Measurements from ENCODE around the gene DLGAP1.

Gene DLGAP1

GRCh38 chr18:3898861-3899613, 556.1 kb downstream of the DLGAP1 start:
- no CpG with 5 or more reads among the region's 4 CpGs for WGBS (ENCODE audit: extremely low coverage, insufficient coverage, low lambda C conversion rate)
- Histone ChIP-seq H3K9ac (ENCODE audit: low read length) (no peak overlapping the region), H2AK5ac (ENCODE audit: low read length) (no peak overlapping the region), H4K5ac (ENCODE audit: low read length) (no peak overlapping the region), H3K4me2 (ENCODE audit: low read length) (no peak overlapping the region), H2BK120ac (ENCODE audit: low read depth, low read length) (no peak overlapping the region), H3K79me2 (ENCODE audit: control insufficient read depth, insufficient read depth, low read length) (no peaks in the 10 kb centered on the region), H3K56ac (ENCODE audit: low read length) (no peak overlapping the region), H3K4me3 (ENCODE audit: low read length) (no peak overlapping the region), H3K4me1 (ENCODE audit: control insufficient read depth, low read depth, low read length) (no peaks in the 10 kb centered on the region), H3K27ac (ENCODE audit: low read depth, low read length) (no peak overlapping the region), H2BK15ac (replicated peaks; ENCODE audit: low read depth) (no peak overlapping the region), H3K27me3 (ENCODE audit: insufficient read depth, low read length, poor library complexity) (no peaks in the 10 kb centered on the region), H3K4ac (ENCODE audit: low read depth, low read length) (no peak overlapping the region), H3K79me1 (ENCODE audit: low read length) (no peaks in the 10 kb centered on the region), H3K18ac (ENCODE audit: low read length) (no peak overlapping the region), H4K8ac (ENCODE audit: low read depth, low read length) (no peak overlapping the region), H3K23ac (ENCODE audit: low read length) (no peak overlapping the region), H2BK5ac (ENCODE audit: low read length) (no peak overlapping the region), H3K36me3 (ENCODE audit: control insufficient read depth, insufficient read depth, low read length) (no peaks in the 10 kb centered on the region)
- no peak for DNase-seq

- Histone ChIP-seq H3K18ac (ENCODE audit: low read length) (no peak overlapping the region), H2BK5ac (ENCODE audit: low read length) (no peak overlapping the region), H3K4ac (ENCODE audit: low read depth, low read length) (no peak overlapping the region), H4K5ac (ENCODE audit: low read length) (no peak overlapping the region), H3K36me3 (ENCODE audit: control insufficient read depth, insufficient read depth, low read length) (no peaks in the 10 kb centered on the region), H3K23ac (ENCODE audit: low read length) (no peak overlapping the region), H3K27me3 (ENCODE audit: insufficient read depth, low read length, poor library complexity) (no peaks in the 10 kb centered on the region), H3K9ac (ENCODE audit: low read length) (no peak overlapping the region), H3K4me3 (ENCODE audit: low read length) (no peak overlapping the region), H3K56ac (ENCODE audit: low read length) (no peak overlapping the region), H2AK5ac (ENCODE audit: low read length) (no peak overlapping the region), H3K27ac (ENCODE audit: low read depth, low read length) (no peak overlapping the region), H2BK120ac (ENCODE audit: low read depth, low read length) (no peak overlapping the region), H3K4me1 (ENCODE audit: control insufficient read depth, low read depth, low read length) (no peaks in the 10 kb centered on the region), H4K8ac (ENCODE audit: low read depth, low read length) (no peak overlapping the region), H3K79me2 (ENCODE audit: control insufficient read depth, insufficient read depth, low read length) (no peaks in the 10 kb centered on the region), H3K4me2 (ENCODE audit: low read length) (no peak overlapping the region), H2BK15ac (replicated peaks; ENCODE audit: low read depth) (no peak overlapping the region), H3K79me1 (ENCODE audit: low read length) (no peaks in the 10 kb centered on the region)
- no CpG with 5 or more reads among the region's 2 CpGs for WGBS (ENCODE audit: extremely low coverage, insufficient coverage, low lambda C conversion rate)
- no peak for DNase-seq
Observed at GRCh38 chr18:3892152-3892551, 563.0 kb downstream of the DLGAP1 start.

GRCh38 chr18:3891245-3891644, 563.9 kb downstream of the DLGAP1 start:
- Histone ChIP-seq H3K4me3 (ENCODE audit: low read length) (no peak overlapping the region), H3K4me1 (ENCODE audit: control insufficient read depth, low read depth, low read length) (peaks cover 3% of the 10 kb centered on the region), H3K4me2 (ENCODE audit: low read length) (no peak overlapping the region), H3K27ac (ENCODE audit: low read depth, low read length) (no peak overlapping the region), H2BK120ac (ENCODE audit: low read depth, low read length) (no peak overlapping the region), H2BK15ac (replicated peaks; ENCODE audit: low read depth) (no peak overlapping the region), H3K27me3 (ENCODE audit: insufficient read depth, low read length, poor library complexity) (no peaks in the 10 kb centered on the region), H3K23ac (ENCODE audit: low read length) (no peak overlapping the region), H3K36me3 (ENCODE audit: control insufficient read depth, insufficient read depth, low read length) (no peaks in the 10 kb centered on the region), H3K4ac (ENCODE audit: low read depth, low read length) (no peak overlapping the region), H3K79me2 (ENCODE audit: control insufficient read depth, insufficient read depth, low read length) (no peaks in the 10 kb centered on the region), H2AK5ac (ENCODE audit: low read length) (no peak overlapping the region), H3K9ac (ENCODE audit: low read length) (no peak overlapping the region), H3K18ac (ENCODE audit: low read length) (no peak overlapping the region), H4K5ac (ENCODE audit: low read length) (no peak overlapping the region), H3K79me1 (ENCODE audit: low read length) (no peaks in the 10 kb centered on the region), H4K8ac (ENCODE audit: low read depth, low read length) (no peak overlapping the region), H2BK5ac (ENCODE audit: low read length) (no peak overlapping the region), H3K56ac (ENCODE audit: low read length) (no peak overlapping the region)
- no CpG with 5 or more reads among the region's 3 CpGs for WGBS (ENCODE audit: extremely low coverage, insufficient coverage, low lambda C conversion rate)
- DNase-seq = no peak

- WGBS (ENCODE audit: extremely low coverage, insufficient coverage, low lambda C conversion rate) = no CpG with 5 or more reads among the region's 3 CpGs
- H2BK5ac ChIP-seq (ENCODE audit: low read length) = no peak overlapping the region
- DNase-seq = no peak
Observed at GRCh38 chr18:3889803-3890202, 565.3 kb downstream of the DLGAP1 start.

GRCh38 chr18:3889121-3889520, 566.0 kb downstream of the DLGAP1 start:
- H3K23ac ChIP-seq (ENCODE audit: low read length) = no peak overlapping the region
- H2BK15ac ChIP-seq (replicated peaks; ENCODE audit: low read depth) = no peak overlapping the region
- H3K27ac ChIP-seq (ENCODE audit: low read depth, low read length) = no peak overlapping the region
- no peak overlapping the region for H3K56ac ChIP-seq (ENCODE audit: low read length)
- H3K4ac ChIP-seq (ENCODE audit: low read depth, low read length) = no peak overlapping the region
- no peaks in the 10 kb centered on the region for H3K27me3 ChIP-seq (ENCODE audit: insufficient read depth, low read length, poor library complexity)
- no peak for DNase-seq
- H3K9ac ChIP-seq (ENCODE audit: low read length) = no peak overlapping the region
- H3K79me1 ChIP-seq (ENCODE audit: low read length) = no peaks in the 10 kb centered on the region
- no peaks in the 10 kb centered on the region for H3K79me2 ChIP-seq (ENCODE audit: control insufficient read depth, insufficient read depth, low read length)
- no peak overlapping the region for H3K18ac ChIP-seq (ENCODE audit: low read length)
- H2AK5ac ChIP-seq (ENCODE audit: low read length) = no peak overlapping the region
- no peak overlapping the region for H2BK5ac ChIP-seq (ENCODE audit: low read length)
- H3K4me3 ChIP-seq (ENCODE audit: low read length) = no peak overlapping the region
- H2BK120ac ChIP-seq (ENCODE audit: low read depth, low read length) = no peak overlapping the region
- no CpG with 5 or more reads among the region's 1 CpG for WGBS (ENCODE audit: extremely low coverage, insufficient coverage, low lambda C conversion rate)
- no peak overlapping the region for H3K4me2 ChIP-seq (ENCODE audit: low read length)
- no peak overlapping the region for H4K5ac ChIP-seq (ENCODE audit: low read length)
- no peak overlapping the region for H4K8ac ChIP-seq (ENCODE audit: low read depth, low read length)
- H3K36me3 ChIP-seq (ENCODE audit: control insufficient read depth, insufficient read depth, low read length) = no peaks in the 10 kb centered on the region
- peaks cover 3% of the 10 kb centered on the region for H3K4me1 ChIP-seq (ENCODE audit: control insufficient read depth, low read depth, low read length)

More at GRCh38 chr18:3889803-3890202, 565.3 kb downstream of the DLGAP1 start:
- H3K79me1 ChIP-seq (ENCODE audit: low read length) = no peaks in the 10 kb centered on the region
- no peak overlapping the region for H3K56ac ChIP-seq (ENCODE audit: low read length)
- no peak overlapping the region for H2AK5ac ChIP-seq (ENCODE audit: low read length)
- H3K27ac ChIP-seq (ENCODE audit: low read depth, low read length) = no peak overlapping the region
- H3K27me3 ChIP-seq (ENCODE audit: insufficient read depth, low read length, poor library complexity) = no peaks in the 10 kb centered on the region
- H3K4me2 ChIP-seq (ENCODE audit: low read length) = no peak overlapping the region
- no peak overlapping the region for H3K23ac ChIP-seq (ENCODE audit: low read length)
- H2BK120ac ChIP-seq (ENCODE audit: low read depth, low read length) = no peak overlapping the region
- H4K8ac ChIP-seq (ENCODE audit: low read depth, low read length) = no peak overlapping the region
- no peaks in the 10 kb centered on the region for H3K79me2 ChIP-seq (ENCODE audit: control insufficient read depth, insufficient read depth, low read length)
- no peaks in the 10 kb centered on the region for H3K36me3 ChIP-seq (ENCODE audit: control insufficient read depth, insufficient read depth, low read length)
- H2BK15ac ChIP-seq (replicated peaks; ENCODE audit: low read depth) = no peak overlapping the region
- H3K4ac ChIP-seq (ENCODE audit: low read depth, low read length) = no peak overlapping the region
- peaks cover 3% of the 10 kb centered on the region for H3K4me1 ChIP-seq (ENCODE audit: control insufficient read depth, low read depth, low read length)
- H4K5ac ChIP-seq (ENCODE audit: low read length) = no peak overlapping the region
- H3K4me3 ChIP-seq (ENCODE audit: low read length) = no peak overlapping the region
- no peak overlapping the region for H3K18ac ChIP-seq (ENCODE audit: low read length)
- no peak overlapping the region for H3K9ac ChIP-seq (ENCODE audit: low read length)
